Measurements from ENCODE around the gene GNG7. TPM values are rescaled to one million over a fixed set of nuclear protein-coding genes. Genes with fewer than 3 reads are reported as not detected.

GNG7 gene
- total and polyA plus RNA-seq, 7 donors: 1.2 to 8.0 (median 2.6) TPM

GRCh38 chr19:2736550-2737190, 34.2 kb upstream of the GNG7 start:
- no peak for DNase-seq
- H3K4me1 ChIP-seq: peaks cover 0 to 16% (median 15%) of the 10 kb centered on the region in 4 donors
- 96% methylated on average over 15 of the region's 15 CpGs for WGBS, 2 donors
- no peak overlapping the region for H3K27ac ChIP-seq
- H3K4me3 ChIP-seq: no peak overlapping the region
- H3K36me3 ChIP-seq: peaks cover 0 to 48% (median 17%) of the 10 kb centered on the region in 4 donors
- intact Hi-C loops (cut with DNase I): no loop called here
- no peaks in the 10 kb centered on the region for H3K27me3 ChIP-seq
- no peaks in the 10 kb centered on the region for H3K9me3 ChIP-seq
- TF ChIP-seq POLR2AphosphoS5 (IDR thresholded peaks at IDR 0.05) (no peak), POLR2A (IDR thresholded peaks at IDR 0.05) (no peak), CTCF (IDR thresholded peaks at IDR 0.05) (no peak), EP300 (IDR thresholded peaks at IDR 0.05) (no peak)

- no peaks in the 10 kb centered on the region for H3K9me3 ChIP-seq
- no peaks in the 10 kb centered on the region for H3K27me3 ChIP-seq
- peaks cover 0 to 48% (median 17%) of the 10 kb centered on the region in 4 donors for H3K36me3 ChIP-seq
- no peak overlapping the region for H3K4me3 ChIP-seq
- H3K27ac ChIP-seq: no peak overlapping the region
- WGBS, 2 donors: 96% methylated on average over 12 of the region's 12 CpGs
- peaks cover 0 to 16% (median 15%) of the 10 kb centered on the region in 4 donors for H3K4me1 ChIP-seq
- no peak for TF ChIP-seq POLR2AphosphoS5 (IDR thresholded peaks at IDR 0.05)
- DNase-seq: no peak
- intact Hi-C loops (cut with DNase I): no loop called here
These were observed 32.9 kb upstream of the GNG7 start for GRCh38 chr19:2735374-2735773.

DNA sequence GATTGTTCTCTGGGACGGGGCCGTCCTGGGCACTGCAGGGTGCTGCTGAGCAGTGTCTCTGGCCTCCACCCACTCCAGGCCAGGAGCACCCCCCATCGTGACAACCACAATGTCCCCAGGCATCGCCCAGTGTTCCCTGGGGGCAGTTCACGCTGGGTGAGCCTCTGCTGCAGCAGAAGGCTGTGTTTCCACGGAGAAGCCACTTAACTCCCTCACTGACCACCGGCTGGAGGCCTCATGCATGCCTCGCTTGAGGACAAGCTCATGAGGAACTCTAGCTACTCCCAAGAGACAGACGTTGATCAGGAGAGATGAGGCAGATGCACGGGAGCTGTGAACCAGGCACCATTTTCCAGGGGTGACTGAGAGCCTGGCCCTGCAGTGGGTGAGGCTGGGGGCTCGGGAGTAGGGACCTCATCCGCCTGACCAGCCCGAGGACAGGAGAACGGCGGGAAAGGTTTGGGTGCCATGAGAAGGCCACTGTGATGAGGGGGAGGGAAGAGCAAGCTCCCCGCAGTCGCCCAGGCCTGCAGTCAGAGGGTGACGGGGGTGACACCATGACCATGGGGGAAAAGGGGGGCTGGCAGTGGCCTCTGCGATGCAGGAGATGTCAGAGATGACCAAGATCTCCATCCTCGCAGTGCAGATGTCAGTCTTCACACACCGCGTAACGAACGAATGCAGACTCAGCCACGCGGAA, 32.2 kb upstream of the GNG7 start:
- H3K9me3 ChIP-seq: no peaks in the 10 kb centered on the region
- no peak for DNase-seq
- 93 to 94% methylated on average over 26 of the region's 26 CpGs for WGBS, 2 donors
- H3K27ac ChIP-seq: no peak overlapping the region
- H3K4me3 ChIP-seq: no peak overlapping the region
- intact Hi-C loops (cut with DNase I): no loop called here
- H3K27me3 ChIP-seq: no peaks in the 10 kb centered on the region
- no peak for TF ChIP-seq POLR2A (IDR thresholded peaks at IDR 0.05)
- TF ChIP-seq EP300 (IDR thresholded peaks at IDR 0.05): no peak
- no peak for TF ChIP-seq POLR2AphosphoS5 (IDR thresholded peaks at IDR 0.05)
- no peak for TF ChIP-seq CTCF (IDR thresholded peaks at IDR 0.05)
- peaks cover 0 to 48% (median 17%) of the 10 kb centered on the region in 4 donors for H3K36me3 ChIP-seq
- H3K4me1 ChIP-seq: peaks cover 0 to 16% (median 15%) of the 10 kb centered on the region in 4 donors

- no peak for DNase-seq
- Histone ChIP-seq H3K4me3 (no peak overlapping the region), H3K27ac (no peak overlapping the region), H3K36me3 (peaks cover 0 to 48% (median 17%) of the 10 kb centered on the region in 4 donors), H3K9me3 (no peaks in the 10 kb centered on the region), H3K4me1 (peaks cover 0 to 10% (median 9%) of the 10 kb centered on the region in 4 donors), H3K27me3 (no peaks in the 10 kb centered on the region)
- WGBS, 2 donors: 65 to 89% methylated on average over 35 of the region's 35 CpGs
- intact Hi-C loops (cut with DNase I): no loop called here
- TF ChIP-seq EP300 (IDR thresholded peaks at IDR 0.05) (no peak), POLR2A (IDR thresholded peaks at IDR 0.05) (no peak), CTCF (IDR thresholded peaks at IDR 0.05) (no peak), POLR2AphosphoS5 (IDR thresholded peaks at IDR 0.05) (no peak)
These were observed 31.6 kb upstream of the GNG7 start for GRCh38 chr19:2733930-2734588.

DNA sequence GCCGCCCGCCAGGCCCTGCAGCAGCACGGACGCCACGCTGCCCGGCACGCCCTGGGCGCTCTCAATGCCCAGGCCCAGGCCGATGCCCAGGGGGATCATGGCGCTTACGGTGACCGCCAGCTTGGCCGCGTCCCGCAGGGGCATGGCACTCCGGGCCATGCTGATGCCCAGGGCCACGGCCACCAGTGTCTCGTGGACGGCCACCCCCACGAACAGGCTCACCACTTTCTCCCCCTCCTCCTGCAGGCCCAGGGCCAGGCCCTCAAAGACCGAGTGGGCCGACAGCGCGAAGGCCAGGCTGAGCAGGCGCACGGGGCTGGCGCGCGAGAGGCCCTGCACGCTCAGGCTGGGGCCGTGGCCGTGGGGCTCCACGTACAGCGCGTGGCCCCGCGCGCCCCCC, 30.4 kb upstream of the GNG7 start:
- Histone ChIP-seq H3K4me1 (no peaks in the 10 kb centered on the region), H3K9me3 (no peaks in the 10 kb centered on the region), H3K4me3 (no peak overlapping the region), H3K36me3 (peaks cover 0 to 48% (median 17%) of the 10 kb centered on the region in 4 donors), H3K27ac (no peak overlapping the region), H3K27me3 (peaks cover 0 to 6% (median 0%) of the 10 kb centered on the region in 3 donors)
- intact Hi-C loops (cut with DNase I): no loop called here
- 96% methylated on average over 38 of the region's 38 CpGs for whole genome bisulfite sequencing, 2 donors
- TF ChIP-seq POLR2AphosphoS5 (IDR thresholded peaks at IDR 0.05) (no peak), CTCF (IDR thresholded peaks at IDR 0.05) (no peak), EP300 (IDR thresholded peaks at IDR 0.05) (no peak), POLR2A (IDR thresholded peaks at IDR 0.05) (no peak)
- DNase-seq: no peak
